NCI-H2029 treated with DMSO at 0.1 percent for 48 hours (cell line): Measurements from ENCODE around the gene AQP6.
A peak's percentile ranks its signal among the peaks of the same experiment; 100 is the strongest.

Source experiments
- DNase-seq: peaks from one replicate; lab custom pipeline; 2025; lab: John Stamatoyannopoulos, UW

The AQP6 gene

DNA sequence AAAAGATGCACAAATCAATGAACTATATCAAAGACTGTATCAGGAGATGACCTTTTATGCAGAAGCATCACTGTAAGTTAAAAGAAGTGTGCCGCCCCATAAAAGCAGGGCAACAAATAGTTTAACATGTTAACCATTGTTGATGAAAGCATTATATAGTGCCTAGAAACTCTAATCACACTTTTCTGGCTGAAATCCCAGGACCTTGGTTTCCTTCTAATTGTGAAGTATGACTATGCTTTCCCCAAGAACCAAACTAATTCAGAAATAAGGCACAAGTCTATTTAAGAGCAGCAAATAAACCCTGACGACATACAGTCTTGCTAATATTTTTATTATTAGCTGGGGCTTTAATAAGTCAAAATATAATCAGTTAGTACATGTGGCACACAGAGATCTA, 30.8 kb downstream of the AQP6 start:
- no peak for DNase-seq

DNA sequence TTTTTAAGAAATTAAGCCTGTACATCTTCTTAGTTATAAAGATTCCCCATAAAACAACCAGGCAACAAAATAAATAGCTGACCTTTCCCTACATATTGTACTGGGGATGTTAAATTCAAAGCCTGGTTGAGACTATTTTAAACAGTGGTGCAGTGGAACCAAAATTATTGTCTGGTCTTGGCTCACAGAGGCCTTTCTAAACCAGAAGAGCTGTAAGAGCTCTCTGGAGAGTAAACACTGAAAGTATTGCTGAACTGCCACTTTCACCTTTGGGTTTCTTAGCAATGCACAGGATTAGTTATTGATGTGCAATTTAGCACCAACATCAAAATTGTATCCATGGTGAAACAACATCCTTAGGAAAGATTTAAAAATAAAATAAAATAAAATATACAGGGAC, 31.9 kb downstream of the AQP6 start:
- DNase-seq: no peak

DNA sequence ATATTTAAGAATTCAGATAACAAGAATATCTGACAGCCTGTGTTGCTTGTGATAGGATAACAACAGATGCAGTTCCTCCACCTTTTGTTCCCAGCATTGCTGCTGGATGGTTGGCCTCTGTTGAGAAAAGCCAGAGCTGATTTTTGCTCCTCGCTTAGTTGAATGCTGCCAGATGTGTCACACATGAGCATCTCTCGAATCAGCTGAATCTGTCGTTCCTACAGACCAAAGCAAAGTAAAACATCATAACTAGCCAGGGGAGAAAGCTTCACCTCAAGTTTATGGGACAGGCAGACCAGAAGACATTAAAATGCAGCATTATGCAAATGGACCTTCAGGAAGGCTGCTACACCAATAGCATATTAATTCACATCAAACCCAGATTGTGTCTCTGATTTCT, 32.4 kb downstream of the AQP6 start:
- DNase-seq: no peak

DNA sequence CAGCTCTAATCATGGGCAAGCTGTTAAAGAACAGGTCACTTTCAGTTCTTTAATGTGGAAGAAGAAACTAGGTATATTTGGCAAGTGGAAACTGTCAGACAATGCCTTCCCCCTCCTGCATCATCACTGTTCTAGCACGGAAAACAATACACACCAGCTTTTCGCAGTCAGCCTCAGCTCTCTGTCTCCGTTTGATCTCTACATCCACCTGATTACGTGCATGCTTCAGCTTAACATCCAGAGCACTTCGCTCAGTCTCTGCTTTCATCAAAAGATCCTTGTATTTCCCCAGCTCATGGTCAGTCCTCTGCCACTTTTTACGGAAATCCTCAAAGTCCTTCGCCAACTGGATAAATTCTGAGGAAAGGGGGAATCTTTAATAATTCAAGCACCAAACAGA, 33.5 kb downstream of the AQP6 start:
- no peak for DNase-seq

DNA sequence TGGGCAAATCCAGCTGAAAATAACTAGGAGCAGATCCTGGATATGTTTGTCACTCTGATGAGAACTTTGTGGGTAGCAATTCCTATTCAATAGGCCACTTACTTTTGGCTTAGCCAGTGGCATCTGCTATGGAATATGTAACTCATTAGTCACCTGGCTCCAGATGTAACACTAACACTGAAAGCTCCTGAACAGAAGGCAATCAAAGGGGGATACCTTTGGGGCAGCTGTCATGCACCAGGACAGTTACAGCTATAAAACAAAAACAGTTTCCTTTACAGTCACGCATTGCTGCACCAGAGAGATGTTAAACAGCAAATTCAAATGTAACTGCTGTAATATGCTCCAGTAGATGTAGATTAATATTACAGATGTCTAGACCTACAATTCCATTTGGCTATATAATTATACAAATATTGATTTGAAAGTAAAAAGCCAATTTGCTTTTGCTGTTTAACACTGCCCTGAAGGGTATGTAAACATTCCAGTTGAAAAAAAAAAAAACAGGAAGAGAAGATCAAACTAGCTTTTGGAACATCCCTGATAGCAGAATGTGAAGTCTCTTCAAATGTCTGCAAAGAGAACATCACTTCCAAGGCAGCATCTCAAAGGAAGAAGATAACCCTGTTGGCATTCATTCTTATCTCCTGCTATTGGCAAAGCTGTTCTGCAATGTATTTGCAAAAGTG, 34.2 kb downstream of the AQP6 start:
- DNase-seq: no peak

DNA sequence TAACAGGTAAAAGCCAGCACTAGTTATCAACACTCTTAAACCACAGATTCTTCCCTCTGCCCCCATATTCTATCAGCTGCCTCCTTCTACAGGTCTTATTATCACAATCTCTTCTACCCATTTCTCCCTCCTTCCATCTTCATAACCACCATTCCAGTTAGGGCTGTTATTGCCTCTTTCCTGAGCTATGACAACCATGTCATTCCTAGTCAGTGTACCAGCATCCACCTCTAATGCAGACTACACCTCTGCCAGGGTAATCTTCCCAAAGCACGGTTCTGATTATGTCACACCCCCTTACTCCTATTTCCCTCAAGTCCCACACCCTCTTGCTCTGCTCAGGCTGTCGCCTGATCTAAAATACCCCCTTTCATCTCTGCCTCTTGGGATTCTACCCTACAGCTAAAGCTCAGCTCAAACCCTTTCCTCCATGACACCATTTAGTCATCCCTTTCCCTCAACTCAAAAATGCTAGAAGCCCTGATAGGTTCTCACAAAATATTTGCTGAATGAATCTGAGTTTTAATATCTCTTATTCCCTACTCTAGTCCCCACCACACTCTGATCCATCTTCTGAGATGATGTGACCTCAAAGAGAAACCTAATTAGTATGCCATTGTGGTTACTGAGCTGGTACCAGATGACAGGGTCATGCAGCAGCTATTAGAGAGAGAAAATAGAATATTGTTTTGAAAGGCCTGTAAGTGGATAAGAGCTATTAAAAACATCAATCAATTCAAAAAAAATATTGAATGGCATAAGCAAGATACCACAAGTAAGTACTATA, 40.8 kb downstream of the AQP6 start:
- DNase-seq: no peak

DNA sequence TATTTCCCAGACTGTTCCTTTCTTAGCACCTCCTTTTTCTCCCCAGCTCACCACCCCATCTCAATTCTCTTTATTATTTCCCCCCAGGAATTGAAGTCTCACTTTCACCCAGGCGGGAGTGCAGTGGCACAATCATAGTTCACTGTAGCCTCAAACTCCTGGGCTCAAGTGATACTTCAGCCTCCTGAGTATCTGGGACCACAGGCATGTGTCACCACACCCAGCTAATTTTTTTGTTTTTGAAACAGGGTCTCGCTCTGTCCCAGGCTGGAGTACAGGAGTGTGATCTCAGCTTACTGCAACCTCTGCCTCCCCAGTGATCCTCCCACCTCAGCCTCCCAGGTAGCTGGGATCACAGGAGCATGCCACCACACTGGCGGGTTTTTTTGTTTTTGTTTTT, 41.6 kb downstream of the AQP6 start:
- DNase-seq: no peak

DNA sequence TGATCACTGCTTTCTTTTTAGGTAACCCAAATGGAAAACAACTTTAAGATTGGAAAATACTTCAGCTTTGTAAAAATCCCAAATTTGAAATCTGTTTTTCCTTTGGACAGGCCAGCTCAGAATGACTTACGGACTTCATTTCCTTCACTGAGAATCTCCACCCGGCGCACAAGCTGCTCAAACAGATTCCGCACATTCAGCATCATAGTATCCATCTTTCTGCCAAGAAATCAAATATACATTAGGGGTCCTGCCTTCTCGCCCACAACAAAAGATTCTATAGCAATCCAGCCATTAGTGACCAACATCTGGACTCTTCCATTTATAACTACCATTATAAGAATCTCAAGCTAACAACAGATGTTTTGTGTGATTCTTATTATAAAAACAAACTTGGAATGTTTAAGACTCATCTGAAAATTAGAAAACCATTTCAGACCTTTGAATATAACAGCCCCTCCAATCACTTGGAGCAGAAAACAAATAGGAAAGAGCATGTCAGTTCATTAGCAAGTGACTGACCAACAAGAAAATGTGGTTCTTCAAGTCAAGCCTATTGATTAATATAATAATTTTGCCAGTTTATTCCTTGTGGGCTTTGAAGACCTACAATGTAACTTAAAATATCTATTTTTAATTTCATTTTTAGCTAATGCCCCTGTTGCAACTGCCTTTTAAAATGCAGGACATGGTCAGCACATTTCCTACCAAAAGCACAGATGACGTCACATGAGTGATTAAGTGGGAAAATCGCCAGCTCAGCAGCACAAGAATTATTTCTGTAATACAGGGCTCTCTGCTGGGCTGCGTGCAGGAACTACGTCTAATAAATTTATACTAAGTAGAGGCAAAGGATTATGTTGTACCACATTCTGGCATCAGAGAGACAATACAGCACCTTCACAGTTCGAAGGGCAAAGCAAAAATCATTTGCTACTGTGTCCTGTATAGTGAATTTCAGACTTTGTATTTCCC, 44.0 kb downstream of the AQP6 start:
- DNase-seq: no peak

DNA sequence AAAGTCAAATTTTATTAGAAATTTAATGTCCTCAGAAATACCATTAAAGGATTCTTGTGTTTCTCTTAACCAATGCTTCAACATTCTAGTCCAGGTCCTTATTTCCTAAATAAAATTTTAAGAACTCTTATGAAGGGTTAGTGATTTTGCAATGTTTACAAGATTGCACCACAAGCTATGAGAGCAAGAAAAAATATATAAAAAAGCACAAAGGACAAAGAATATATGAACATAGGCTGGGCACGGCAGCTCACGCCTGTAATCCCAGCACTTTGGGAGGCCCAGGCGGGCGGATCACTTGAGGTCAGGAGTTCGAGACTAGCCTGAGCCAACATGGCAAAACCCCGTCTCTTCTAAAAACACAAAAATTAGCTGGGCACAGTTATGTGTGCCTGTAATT, 44.9 kb downstream of the AQP6 start:
- DNase-seq: no peak

DNA sequence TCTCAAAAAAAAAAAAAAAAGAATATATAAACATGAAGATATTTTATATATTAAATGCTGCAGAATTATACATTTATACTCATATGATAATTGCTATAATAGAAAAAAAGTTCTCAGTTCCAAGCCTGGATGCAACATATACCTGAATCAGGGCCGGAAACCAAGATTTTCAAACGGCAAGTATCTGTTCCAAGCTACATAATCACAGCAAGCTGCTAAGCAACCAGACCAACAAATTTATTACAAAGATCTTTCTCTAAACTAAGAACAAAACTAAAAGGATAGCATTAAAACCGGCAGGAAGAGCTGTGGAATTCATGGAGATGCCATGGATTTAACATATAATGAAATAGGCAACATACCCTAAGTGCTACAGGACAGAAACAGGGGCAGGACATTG, 45.4 kb downstream of the AQP6 start:
- DNase-seq: no peak

DNA sequence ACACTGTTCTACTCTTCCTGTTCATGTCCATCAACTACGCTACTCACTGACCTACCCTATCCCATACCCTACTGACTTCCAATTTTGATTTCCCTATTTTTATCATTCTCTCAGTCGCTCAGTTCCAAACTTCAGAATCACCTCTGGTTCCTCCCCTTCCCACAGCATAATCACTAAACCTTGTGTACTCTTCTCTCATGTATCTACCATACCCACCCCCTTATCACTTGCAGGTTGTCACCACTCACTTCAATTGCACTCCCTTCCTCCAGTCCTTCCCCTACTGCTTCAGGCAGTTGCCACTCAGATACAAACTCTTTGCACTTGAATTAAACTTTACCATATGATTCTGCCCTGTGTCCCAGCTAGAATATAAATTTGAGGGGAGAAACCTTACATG, 46.2 kb downstream of the AQP6 start:
- DNase-seq: no peak

DNA sequence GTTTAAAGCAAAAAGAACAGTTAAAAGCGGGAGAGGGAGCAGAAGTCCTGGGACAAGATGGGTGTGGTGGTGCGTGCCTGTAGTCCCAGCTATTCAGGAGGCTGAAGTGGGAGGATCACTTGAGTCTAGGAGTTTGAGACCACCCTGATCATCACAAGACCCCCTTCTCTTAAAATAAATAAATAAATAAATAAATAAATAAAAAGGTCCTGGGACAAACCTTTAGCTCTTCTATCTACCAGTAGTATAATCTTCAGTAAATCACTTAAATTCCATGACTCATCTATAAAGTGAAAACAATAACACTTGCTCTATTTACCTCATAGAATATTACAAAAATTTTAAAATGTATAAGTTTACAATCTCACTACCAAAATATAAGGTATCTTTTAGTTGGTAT, 46.8 kb downstream of the AQP6 start:
- DNase-seq: no peak

DNA sequence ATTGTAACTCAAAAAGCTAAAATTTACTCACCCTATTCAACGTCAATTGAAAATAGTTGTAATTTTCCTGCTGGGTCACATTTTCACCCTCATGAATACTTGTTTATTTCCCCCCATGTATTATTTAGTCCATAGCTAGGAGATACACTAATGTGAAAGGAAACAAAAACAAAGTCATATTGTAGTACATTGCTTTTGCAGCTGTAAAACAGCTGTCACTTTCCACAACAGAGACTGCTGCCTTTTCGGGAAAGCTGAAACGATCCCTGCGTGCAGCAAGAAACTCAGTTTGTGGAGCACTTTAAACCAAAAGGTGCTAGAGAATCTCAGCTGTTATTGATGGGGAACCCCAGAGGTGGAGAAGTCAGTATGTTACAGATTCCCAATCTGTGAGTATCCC, 48.3 kb downstream of the AQP6 start:
- DNase-seq: no peak

DNA sequence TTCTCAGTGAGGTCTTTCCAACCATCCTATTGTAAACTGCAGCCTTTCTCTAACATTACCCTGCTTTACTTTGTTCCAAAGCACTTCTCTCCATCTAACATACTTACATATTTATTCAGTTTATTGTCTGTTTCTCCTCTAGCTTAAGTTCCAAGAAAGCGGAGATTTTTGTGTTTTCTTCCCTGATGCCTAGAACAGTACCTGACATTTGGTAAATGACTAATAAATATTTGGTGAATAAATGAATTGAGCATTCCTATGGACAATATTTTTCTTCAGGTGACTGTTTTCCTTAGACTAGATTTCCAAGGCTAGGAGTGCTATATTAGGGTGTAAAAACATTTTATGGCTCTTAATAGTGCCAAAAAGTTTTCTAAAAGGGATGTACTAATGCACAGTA, 50.2 kb downstream of the AQP6 start:
- DNase-seq: no peak

DNA sequence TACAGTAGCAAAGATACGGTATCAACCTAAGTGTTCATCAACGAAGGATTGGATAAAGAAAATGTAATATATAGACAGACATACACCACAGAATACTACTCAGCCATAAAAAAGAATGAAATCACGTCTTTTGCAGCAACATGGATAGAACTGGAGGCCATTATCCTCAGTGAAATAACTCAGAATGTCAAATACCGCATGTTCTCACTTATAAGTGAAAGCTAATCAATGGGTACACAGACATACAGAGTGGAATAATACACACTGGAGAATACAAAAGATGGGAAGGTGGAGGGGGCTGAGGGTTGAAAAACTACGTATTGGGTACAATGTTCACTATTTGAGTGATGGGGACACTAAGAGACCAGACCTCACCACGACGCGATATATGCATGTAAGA, 51.5 kb downstream of the AQP6 start:
- no peak for DNase-seq

DNA sequence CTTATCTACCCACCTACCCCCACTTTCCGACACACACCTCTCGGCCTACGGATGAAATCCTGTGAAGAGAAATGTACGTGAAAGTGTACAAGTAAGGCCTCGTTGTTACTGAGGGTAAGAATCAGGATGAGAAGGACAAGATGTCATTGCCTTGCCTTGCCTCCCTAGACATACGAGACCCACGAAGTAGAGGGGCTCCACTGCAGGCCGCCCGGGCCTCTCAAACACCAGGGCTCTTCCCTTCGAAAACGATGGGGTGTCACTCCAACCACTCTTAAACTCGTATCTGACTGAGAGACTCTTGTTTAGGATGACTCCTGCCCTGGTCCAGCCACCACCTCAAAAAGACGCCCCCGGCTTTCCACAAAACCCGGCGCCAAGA, 52.0 kb downstream of the AQP6 start:
- DNase-seq: no peak

DNA sequence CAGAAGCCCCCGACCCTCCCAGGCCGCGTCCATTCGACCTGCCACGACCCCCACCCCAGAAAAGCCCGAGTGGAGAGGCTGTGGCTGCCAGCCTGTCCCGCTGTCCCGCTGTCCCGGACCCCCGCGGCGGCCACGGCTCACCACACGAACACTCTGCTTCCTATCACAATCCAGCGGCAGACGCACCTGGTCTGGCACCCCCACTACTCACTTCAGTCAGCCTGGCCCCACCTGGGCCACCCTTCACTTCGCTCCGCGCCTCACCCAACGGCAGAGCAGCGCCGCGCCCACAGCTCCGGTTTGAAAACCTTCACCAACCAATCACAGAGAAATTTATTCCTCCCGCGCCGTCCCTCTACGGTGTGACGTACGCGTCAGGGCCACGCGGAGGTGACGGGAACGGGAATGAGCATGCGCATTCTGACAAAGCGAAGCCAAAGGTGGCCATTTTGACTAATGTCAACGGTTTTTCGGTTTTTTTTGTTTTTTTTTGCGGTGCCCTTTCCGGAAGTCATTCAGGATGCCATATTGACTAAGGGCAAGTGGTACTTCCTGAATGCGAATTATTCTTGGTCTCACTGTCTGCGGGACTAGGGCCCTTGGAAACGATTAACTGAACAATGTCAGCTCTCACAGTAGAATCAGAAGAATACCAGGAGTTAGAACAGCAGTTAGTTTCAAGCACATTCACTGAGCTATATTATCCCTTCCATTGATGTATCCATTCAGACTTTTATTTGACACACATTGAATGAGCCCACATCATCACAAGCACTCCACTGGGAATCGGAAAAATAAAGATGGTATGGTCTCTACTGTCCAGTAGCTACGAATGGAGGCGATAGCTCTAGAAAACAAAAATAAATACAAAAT, 52.7 kb downstream of the AQP6 start, which contains the start of gene RACGAP1:
RACGAP1 (minus strand) TSS at position 308 of the 873 bp plus-strand sequence. CDS start 8,779 bp downstream, outside the sequence.
- DNase-seq: peak; percentile 95

DNA sequence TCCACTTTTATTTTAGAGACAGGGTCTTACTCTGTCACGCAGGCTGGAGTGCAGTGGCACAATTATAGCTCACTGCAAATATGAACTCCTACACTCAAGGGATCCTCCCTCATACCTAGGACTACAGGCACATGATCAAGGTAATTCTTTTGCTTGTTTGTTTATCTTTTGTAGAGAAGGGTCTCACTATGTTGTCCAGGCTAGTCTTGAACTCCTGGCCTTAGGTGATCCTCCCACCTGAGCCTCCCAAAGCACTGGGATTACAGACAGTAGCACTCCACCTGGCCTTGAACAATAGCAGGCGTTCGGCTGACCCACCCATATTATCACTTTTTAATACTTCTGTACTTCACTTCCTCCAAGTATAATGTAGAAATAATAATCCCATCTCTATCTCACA, 53.9 kb downstream of the AQP6 start:
- DNase-seq: no peak
